ENCODE data around the gene SLC25A43. TPM values are rescaled to one million over a fixed set of nuclear protein-coding genes. Genes with fewer than 3 reads are reported as not detected.
"Not testable (repeated sequence)": the region's sequence is repeated elsewhere in the genome, so short reads cannot be mapped to it uniquely, and the experiment has no call there.

The SLC25A43 gene
- total RNA-seq, 4 donors from 2014 or later = 0.87 to 2.7 (median 1.8) TPM

DNA sequence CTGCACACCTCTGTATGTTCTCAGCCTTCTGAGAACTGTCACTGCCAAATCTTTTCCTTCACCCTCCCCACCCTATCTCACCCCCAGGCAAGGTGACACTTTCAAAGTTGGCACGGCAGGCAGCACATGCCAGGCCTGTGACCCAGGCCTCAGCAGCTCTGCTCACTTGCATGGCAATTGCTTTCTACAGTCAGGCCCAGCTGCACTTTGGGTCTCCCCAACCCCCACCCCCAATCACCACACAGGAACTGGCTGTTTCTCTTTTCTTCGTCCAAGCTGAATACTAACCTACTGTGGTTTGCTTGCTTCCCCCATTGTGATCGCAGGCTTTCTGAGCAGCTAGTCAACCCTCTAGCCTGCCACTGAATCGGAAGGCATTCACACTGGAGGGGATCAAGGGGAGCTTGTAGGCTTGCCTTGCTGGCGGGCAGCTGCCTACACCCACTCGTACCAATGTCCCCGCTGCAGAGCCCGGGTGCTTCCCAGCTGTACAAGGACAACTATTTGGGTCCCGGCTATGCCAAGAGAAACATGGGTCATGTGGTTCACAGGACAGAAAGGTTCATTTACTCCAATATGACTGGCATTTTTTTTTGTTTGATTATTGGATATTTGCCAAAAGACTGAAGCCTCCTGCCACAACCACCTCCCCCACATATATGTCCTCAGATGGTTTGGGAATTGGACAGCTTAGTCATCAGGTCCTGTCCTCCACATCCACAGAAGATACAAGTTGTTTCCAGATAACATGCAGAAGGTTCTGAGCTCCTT, 28.1 kb downstream of the SLC25A43 start:
- Histone ChIP-seq H3K27me3 (no peaks in the 10 kb centered on the region), H3K4me3 (no peak overlapping the region), H3K27ac (no peak overlapping the region), H3K9me3 (no peaks in the 10 kb centered on the region), H3K36me3 (no peaks in the 10 kb centered on the region), H3K4me1 (no peaks in the 10 kb centered on the region)
- no peak for TF ChIP-seq POLR2A (IDR thresholded peaks at IDR 0.05)
- TF ChIP-seq, protein P1, sequence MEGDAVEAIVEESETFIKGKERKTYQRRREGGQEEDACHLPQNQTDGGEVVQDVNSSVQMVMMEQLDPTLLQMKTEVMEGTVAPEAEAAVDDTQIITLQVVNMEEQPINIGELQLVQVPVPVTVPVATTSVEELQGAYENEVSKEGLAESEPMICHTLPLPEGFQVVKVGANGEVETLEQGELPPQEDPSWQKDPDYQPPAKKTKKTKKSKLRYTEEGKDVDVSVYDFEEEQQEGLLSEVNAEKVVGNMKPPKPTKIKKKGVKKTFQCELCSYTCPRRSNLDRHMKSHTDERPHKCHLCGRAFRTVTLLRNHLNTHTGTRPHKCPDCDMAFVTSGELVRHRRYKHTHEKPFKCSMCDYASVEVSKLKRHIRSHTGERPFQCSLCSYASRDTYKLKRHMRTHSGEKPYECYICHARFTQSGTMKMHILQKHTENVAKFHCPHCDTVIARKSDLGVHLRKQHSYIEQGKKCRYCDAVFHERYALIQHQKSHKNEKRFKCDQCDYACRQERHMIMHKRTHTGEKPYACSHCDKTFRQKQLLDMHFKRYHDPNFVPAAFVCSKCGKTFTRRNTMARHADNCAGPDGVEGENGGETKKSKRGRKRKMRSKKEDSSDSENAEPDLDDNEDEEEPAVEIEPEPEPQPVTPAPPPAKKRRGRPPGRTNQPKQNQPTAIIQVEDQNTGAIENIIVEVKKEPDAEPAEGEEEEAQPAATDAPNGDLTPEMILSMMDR (IDR thresholded peaks at IDR 0.05 in 4 of 5, conservative IDR thresholded peaks at IDR 0.05 in 1 of 5) = no peak
- intact Hi-C loops (cut with DNase I; ENCODE audit: low total_unique reads) = no loop called here
- in situ Hi-C loops (cut with MboI; ENCODE audit: low sequenced_read_pairs in 4 of 4) = no loop called here
- DNase-seq (no peak), ATAC-seq (no peak)

DNA sequence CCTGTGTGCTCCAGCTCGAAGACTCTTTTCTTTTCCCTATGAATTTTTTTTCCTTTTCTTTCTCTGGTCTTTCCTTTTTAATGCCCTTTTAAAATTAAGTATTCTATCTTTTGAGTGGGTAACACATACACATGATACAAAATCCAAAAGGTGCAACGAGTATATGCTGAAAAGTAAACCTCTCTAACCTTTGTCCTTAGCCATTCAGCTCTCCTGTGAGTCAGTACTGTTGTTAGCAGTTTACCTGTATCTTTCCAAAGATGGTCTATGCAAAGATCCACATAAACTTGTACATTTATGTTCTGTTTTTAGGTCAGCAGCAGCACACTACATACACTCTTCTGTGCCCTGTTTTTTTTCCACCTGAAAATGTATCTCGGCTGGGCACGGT, 28.7 kb downstream of the SLC25A43 start:
- Histone ChIP-seq H3K9me3 (no peaks in the 10 kb centered on the region), H3K4me1 (no peaks in the 10 kb centered on the region), H3K27me3 (no peaks in the 10 kb centered on the region), H3K27ac (no peak overlapping the region), H3K36me3 (no peaks in the 10 kb centered on the region), H3K4me3 (no peak overlapping the region)
- DNase-seq (no peak), ATAC-seq (no peak)
- in situ Hi-C loops (cut with MboI; ENCODE audit: low sequenced_read_pairs in 4 of 4) (no loop called here), intact Hi-C loops (cut with DNase I; ENCODE audit: low total_unique reads) (no loop called here)
- no peak for TF ChIP-seq POLR2A (IDR thresholded peaks at IDR 0.05)
- TF ChIP-seq, protein P1 (IDR thresholded peaks at IDR 0.05 in 4 of 5, conservative IDR thresholded peaks at IDR 0.05 in 1 of 5) = no peak

DNA sequence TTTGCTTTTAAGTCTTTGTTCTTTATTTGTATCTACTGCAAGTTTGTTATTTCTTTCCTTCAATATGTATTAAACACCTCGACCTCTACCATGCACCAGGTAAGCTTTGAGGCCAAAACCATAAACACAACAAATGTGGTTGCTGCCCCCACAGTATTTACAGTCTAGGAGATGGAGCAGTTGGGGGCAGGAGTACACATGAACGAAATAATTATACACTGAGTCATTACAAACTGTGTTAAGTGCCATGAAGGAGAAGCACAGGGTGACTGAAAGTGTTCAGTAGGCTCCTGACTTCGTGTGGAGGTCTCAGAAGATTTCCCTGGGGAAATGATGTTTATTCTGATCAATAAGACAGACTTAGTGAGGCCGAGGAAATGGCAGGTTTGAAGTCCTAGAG, 30.3 kb downstream of the SLC25A43 start:
- DNase-seq (no peak), ATAC-seq (no peak)
- TF ChIP-seq POLR2A (IDR thresholded peaks at IDR 0.05) = no peak
- TF ChIP-seq, protein P1 (IDR thresholded peaks at IDR 0.05 in 4 of 5, conservative IDR thresholded peaks at IDR 0.05 in 1 of 5) = no peak
- Histone ChIP-seq H3K4me1 (no peaks in the 10 kb centered on the region), H3K36me3 (no peaks in the 10 kb centered on the region), H3K4me3 (no peak overlapping the region), H3K27ac (no peak overlapping the region), H3K9me3 (no peaks in the 10 kb centered on the region), H3K27me3 (no peaks in the 10 kb centered on the region)
- intact Hi-C loops (cut with DNase I; ENCODE audit: low total_unique reads) = no loop called here
- in situ Hi-C loops (cut with MboI; ENCODE audit: low sequenced_read_pairs in 4 of 4) = no loop called here

DNA sequence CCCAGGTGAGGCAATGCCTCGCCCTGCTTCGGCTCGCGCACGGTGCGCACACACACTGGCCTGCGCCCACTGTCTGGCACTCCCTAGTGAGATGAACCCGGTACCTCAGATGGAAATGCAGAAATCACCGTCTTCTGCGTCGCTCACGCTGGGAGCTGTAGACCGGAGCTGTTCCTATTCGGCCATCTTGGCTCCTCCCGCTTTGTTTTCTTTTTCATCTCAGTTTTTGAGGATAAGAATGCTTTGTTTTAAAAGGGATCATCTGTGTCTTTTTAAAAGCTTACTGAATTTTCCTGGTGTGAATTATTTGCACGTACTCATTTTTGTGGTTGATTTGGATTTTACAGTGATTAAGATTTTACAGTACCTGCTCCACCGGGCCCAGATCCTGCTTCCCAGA, 42.2 kb downstream of the SLC25A43 start:
- H3K27me3 ChIP-seq; H3K4me1 ChIP-seq; DNase-seq; intact Hi-C loops (cut with DNase I; ENCODE audit: low total_unique reads); H3K27ac ChIP-seq; H3K9me3 ChIP-seq; H3K36me3 ChIP-seq; in situ Hi-C loops (cut with MboI; ENCODE audit: low sequenced_read_pairs in 4 of 4); ATAC-seq; H3K4me3 ChIP-seq: not testable (repeated sequence)

DNA sequence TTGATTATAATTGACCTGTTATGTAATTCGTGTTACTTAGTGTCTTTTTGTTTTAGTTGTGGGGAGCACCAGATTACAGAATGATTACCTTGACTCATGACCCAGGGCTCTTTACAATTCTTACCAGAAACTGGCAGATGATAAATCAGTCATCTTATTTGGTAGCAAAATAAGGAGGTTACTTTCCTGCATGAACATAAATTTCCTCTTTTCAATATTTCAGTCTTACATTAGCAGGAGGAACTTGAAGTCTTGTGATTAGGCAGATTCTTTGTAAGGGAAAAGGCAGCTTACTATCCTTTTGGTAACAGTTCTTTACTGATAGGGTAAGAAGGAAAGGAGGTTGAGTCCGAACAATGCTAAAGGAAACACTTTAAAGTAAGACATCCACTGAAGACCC, 43.1 kb downstream of the SLC25A43 start:
- in situ Hi-C loops (cut with MboI; ENCODE audit: low sequenced_read_pairs in 4 of 4) = no loop called here

More for the DNA sequence above, 43.1 kb downstream of the SLC25A43 start:
- no peak for TF ChIP-seq POLR2A (IDR thresholded peaks at IDR 0.05)
- TF ChIP-seq, protein P1 (IDR thresholded peaks at IDR 0.05 in 4 of 5, conservative IDR thresholded peaks at IDR 0.05 in 1 of 5) = no peak
- Histone ChIP-seq H3K27ac (no peak overlapping the region), H3K9me3 (no peaks in the 10 kb centered on the region), H3K27me3 (no peaks in the 10 kb centered on the region), H3K4me3 (no peak overlapping the region), H3K4me1 (no peaks in the 10 kb centered on the region), H3K36me3 (no peaks in the 10 kb centered on the region)
- intact Hi-C loops (cut with DNase I; ENCODE audit: low total_unique reads) = no loop called here
- DNase-seq = no peak
- no peak for ATAC-seq

All from gastrocnemius medialis (tissue), 4 donors.